ENCODE results near the gene RNF121.

RNF121 gene

DNA sequence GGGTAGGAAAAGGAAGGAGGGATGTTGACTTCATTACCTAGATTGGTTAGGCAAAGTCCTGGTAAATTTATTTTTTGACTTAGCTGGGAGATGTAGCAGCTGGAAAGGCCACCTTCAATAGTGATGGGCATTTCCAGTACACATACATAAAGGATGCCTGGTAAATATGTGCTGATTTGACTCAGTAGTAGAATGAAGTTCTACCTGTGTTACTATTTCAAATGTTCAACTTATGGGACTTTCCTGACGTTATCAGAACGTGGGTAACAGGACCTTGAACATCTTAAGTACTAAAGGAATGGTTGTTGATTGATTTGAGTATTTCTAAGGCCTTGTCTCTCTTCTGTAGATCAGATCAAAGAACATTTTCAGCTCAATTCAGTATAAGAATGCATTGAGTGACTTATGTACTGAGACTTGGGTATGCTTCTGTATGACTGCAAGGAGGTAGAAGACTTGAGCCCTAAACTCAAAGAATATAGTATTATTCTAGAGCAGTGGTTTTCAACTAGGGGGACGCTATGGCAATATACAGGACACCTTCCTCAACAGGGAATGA is 27.1 kb downstream of the RNF121 start:
- TF ChIP-seq, protein P1, sequence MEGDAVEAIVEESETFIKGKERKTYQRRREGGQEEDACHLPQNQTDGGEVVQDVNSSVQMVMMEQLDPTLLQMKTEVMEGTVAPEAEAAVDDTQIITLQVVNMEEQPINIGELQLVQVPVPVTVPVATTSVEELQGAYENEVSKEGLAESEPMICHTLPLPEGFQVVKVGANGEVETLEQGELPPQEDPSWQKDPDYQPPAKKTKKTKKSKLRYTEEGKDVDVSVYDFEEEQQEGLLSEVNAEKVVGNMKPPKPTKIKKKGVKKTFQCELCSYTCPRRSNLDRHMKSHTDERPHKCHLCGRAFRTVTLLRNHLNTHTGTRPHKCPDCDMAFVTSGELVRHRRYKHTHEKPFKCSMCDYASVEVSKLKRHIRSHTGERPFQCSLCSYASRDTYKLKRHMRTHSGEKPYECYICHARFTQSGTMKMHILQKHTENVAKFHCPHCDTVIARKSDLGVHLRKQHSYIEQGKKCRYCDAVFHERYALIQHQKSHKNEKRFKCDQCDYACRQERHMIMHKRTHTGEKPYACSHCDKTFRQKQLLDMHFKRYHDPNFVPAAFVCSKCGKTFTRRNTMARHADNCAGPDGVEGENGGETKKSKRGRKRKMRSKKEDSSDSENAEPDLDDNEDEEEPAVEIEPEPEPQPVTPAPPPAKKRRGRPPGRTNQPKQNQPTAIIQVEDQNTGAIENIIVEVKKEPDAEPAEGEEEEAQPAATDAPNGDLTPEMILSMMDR (IDR thresholded peaks at IDR 0.05): no peak

DNA sequence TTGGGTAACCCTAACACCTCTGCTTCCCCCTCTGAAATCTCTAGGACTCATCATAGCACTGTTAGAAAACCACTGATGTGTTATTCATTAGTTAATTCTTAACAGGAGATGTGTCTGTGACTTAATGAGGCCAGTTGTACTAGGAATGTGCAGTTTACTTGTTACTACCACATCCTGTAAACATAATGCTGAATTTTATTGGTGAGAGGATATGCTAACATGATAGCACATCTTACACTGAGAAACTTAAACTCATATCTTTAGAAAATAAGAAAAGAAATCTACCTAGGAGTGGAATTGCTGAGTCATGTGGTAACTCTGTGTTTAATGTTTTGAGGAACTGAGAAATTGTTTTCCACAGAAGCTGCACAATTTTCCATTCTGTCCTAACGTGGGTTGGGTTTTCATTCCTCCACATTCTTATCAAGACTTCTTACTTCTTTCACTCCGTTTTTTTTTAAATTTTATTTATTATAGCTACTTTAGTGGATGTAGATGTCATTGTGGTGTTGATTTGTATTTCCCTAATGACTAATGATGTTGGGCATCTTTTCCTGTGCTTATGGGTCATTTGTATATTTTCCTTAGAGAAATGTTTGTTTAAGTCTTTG is 33.7 kb downstream of the RNF121 start:
- TF ChIP-seq, protein P1 (IDR thresholded peaks at IDR 0.05): no peak

DNA sequence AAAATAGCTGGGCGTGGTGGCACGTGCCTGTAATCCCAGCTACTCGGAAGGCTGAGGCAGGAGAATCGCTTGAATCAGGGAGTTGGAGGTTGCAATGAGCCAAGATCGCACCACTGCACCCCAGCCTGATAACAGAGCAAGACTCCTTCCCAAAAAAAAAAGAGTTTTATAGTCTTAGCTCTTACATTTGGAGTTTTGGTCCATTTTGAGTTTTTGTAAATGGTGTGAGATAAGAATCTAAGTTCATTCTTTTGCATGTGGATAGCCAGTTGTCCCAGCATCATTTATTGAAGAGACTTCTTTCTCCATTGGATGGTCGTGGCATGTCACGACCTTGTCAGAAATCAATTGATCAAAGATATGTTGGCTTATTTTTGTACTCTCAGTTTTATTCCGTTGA is 34.6 kb downstream of the RNF121 start:
- TF ChIP-seq, protein P1 (IDR thresholded peaks at IDR 0.05): no peak

DNA sequence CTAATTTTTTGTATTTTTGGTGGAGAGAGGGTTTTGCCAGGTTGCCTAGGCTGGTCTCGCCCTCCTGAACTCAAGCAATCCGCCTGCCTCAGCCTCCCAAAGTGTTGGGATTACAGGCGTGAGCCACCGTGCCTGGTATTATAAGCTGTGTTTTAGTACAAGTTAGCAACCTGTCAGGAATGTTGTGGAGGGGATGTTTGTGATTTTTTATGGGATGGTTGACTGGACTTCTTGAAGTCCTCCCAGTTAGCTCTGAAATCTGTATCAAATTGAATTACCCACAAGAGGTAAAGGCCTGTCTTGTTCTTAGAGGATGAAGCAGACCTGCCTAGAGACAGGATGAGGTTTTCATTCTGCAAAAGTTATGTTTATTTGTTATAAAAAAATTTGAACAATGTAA is 35.8 kb downstream of the RNF121 start:
- TF ChIP-seq, protein P1 (IDR thresholded peaks at IDR 0.05): no peak

DNA sequence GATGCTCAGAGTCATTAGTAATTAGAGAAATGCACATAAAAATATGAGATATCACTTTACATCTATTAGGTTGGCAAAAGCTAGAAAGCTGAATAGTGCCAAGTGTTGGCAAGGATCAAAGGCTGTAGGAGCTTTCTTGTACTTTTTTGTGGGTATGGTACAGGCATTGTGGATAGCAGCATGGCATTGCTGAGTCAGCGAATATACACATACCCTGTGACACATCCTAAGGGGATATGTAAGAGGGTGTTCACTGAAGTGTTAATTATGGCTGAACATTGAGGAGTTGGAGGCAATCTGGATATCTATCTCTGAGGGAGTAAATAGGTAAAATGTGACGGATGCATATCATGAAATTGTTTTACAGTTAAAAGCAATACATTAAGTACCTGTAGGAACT is 42.8 kb downstream of the RNF121 start:
- TF ChIP-seq, protein P1 (IDR thresholded peaks at IDR 0.05): no peak

DNA sequence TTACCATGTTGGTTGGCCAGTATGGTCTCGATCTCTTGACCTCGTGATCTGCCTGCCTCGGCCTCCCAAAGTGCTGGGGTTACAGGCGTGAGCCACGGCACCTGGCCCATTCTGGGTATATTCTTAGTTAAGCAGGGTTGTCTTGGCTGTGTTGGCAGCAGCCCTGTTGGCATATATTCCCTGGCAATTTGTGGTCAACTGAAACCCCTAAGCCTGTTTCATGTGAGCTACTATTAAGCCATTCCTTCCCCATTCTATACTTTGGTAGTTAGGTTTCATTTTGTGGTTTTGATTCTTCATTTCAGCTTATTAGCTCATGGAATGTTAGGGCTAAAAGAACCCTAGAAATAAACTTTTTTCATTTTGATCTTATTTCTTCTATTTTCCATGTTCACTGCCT is 47.7 kb downstream of the RNF121 start:
- TF ChIP-seq, protein P1 (IDR thresholded peaks at IDR 0.05): no peak

DNA sequence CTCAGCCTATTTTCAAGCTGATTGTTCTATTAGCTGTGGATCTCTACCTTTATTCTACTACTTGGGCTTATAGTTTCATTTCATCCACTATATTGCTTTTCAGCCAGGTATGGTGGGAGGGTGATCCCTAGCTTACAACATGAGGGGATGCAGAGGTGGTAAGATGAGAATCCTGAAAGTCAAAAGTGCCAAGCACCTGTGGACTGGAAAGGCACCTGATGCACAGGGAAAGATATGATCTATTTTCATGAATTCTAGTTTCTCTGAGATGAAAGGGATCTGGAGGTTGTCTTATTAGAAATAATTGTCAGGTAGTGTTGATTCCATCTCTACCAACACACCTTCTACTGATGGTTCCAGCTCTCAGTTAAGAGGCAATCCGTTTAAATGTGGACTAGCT is 48.2 kb downstream of the RNF121 start:
- TF ChIP-seq, protein P1 (IDR thresholded peaks at IDR 0.05): no peak
